GM19438 (cell line): Measurements from ENCODE around the gene PLEKHA7.
A peak's percentile ranks its signal among the peaks of the same experiment; 100 is the strongest.
"Not testable (repeated sequence)": the region's sequence is repeated elsewhere in the genome, so short reads cannot be mapped to it uniquely, and the experiment has no call there.

Experiments used
- ATAC-seq: cut with Tn5 transposase; IDR thresholded peaks from one replicate; pipeline ENCODE4 v1.9.1; 2021; ENCODE audit warnings: low read depth; ENCODE audit not compliant: unreplicated experiment

PLEKHA7 gene, protein sequence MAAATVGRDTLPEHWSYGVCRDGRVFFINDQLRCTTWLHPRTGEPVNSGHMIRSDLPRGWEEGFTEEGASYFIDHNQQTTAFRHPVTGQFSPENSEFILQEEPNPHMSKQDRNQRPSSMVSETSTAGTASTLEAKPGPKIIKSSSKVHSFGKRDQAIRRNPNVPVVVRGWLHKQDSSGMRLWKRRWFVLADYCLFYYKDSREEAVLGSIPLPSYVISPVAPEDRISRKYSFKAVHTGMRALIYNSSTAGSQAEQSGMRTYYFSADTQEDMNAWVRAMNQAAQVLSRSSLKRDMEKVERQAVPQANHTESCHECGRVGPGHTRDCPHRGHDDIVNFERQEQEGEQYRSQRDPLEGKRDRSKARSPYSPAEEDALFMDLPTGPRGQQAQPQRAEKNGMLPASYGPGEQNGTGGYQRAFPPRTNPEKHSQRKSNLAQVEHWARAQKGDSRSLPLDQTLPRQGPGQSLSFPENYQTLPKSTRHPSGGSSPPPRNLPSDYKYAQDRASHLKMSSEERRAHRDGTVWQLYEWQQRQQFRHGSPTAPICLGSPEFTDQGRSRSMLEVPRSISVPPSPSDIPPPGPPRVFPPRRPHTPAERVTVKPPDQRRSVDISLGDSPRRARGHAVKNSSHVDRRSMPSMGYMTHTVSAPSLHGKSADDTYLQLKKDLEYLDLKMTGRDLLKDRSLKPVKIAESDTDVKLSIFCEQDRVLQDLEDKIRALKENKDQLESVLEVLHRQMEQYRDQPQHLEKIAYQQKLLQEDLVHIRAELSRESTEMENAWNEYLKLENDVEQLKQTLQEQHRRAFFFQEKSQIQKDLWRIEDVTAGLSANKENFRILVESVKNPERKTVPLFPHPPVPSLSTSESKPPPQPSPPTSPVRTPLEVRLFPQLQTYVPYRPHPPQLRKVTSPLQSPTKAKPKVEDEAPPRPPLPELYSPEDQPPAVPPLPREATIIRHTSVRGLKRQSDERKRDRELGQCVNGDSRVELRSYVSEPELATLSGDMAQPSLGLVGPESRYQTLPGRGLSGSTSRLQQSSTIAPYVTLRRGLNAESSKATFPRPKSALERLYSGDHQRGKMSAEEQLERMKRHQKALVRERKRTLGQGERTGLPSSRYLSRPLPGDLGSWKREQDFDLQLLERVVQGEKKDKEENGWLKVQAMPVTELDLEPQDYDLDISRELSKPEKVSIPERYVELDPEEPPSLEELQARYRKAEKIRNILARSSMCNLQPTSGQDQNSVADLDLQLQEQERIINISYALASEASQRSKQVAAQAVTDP

DNA sequence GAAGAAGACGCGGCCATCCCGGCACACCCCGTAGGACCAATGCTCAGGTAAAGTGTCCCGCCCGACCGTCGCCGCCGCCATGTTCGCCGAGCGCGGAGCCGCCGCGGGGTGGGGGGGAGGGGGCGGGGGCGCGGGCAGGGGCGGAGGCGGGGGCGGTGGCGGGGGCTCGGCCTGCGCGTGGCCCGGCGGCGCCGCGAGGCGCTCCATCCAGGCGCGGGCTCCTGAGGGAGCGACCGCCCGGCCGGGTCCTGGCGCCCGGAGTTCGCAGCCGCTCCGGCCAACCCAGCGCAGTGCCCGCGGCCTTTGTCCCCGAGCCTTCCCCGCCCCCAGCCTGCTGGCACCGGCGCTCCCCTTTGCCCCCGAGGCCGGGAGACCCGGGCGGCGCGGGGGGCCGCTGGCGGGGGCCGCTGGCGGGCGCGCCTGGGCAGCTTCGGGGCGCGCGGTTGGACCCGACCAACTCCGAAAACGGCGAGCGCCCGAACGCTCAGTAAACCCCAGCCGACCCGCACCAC is at the start of gene PLEKHA7:
TSS of gene PLEKHA7 (minus strand) at position 94 of the 512 bp plus-strand sequence. CDS start at position 81, 13 bp downstream.
- ATAC-seq: no peak

DNA sequence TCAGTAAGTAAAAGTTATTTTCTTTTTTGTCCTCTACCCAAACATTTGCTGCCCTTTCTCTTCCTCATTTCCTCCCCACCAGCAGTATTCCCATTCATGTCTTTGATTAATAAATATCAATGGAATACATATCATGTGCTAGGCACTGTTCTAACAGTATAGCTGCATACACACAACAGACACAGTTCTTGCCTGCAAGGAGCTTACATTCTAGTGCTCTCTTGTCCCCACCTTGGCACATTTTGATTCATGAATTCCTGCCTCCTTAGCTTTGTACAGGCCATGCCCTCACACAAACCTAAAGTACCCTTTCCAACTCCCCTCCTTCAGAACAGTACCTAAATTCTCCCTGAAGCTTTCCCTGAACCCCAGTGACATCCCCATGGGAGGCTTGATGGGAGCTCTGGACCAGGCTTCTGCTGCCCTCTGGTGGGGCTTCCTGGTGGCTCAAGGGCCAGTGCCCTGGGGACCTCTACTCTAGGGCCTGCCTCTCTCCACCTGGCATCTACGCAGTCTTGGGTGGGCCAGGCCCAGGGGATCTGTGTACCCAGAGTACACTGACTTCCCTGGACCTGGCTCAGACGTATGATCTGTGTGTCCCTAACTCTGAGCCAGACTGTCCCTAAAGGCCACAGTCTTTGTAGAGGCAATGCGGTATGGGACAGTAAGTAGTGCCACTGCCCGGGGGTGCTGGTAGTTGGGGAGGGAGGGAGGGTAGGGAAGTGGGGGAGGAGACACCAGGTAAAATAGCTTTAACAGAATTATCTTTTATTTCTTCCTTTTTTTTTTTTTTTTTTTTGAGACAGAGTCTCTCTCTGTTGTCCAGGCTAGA is 49.2 kb upstream of the PLEKHA7 start:
- peak; percentile 74 for ATAC-seq

DNA sequence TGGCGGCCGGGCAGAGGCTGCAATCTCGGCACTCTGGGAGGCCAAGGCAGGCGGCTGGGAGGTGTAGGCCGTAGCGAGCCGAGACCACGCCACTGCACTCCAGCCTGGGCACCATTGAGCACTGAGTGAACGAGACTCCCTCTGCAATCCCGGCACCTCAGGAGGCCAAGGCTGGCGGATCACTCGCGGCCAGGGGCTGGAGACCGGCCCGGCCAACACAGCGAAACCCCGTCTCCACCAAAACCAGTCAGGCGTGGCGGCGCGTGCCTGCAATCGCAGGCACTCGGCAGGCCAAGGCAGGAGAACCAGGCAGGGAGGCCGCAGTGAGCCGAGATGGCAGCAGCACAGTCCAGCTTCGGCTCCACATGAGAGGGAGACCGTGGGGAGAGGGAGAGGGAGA is 36.9 kb upstream of the PLEKHA7 start:
- ATAC-seq: not testable (repeated sequence)

DNA sequence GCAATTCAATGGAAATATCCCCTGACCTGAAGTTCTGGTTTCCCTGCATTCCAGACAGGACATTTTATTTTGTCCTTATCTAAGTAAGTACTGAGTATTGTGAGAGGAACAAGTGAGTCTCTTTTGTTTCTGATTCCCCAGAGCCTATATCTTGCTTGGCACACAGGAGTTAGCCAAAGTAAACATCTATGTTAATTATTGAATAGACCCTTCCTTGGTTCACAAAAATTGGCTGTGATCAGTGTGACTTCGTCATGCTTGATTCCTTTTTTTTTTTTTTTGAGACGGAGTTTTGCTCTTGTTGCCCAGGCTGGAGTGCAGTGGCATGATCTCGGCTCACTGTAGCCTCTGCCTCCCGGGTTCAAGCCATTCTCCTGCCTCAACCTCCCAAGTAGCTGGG is 34.3 kb upstream of the PLEKHA7 start:
- ATAC-seq: not testable (repeated sequence)

DNA sequence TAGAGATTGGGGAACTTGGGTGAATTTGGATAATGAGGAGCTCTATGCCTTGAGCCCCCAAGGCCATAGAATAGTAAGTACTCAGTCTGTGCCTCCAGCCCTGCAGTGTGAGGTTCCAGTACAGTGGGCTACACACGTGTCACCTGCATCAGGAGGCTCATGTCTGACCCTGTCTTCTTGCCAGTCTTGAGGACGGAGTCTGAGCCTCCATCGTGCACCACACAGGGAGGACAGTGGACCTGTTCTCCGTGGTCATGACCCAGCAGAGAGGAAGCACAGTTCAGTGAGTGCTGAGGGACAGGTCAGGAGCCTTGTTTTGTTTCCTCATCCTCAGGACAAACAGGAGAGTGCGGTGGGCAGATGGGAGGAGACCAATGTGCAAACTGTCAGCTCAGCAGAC is 32.5 kb upstream of the PLEKHA7 start:
- no peak for ATAC-seq

DNA sequence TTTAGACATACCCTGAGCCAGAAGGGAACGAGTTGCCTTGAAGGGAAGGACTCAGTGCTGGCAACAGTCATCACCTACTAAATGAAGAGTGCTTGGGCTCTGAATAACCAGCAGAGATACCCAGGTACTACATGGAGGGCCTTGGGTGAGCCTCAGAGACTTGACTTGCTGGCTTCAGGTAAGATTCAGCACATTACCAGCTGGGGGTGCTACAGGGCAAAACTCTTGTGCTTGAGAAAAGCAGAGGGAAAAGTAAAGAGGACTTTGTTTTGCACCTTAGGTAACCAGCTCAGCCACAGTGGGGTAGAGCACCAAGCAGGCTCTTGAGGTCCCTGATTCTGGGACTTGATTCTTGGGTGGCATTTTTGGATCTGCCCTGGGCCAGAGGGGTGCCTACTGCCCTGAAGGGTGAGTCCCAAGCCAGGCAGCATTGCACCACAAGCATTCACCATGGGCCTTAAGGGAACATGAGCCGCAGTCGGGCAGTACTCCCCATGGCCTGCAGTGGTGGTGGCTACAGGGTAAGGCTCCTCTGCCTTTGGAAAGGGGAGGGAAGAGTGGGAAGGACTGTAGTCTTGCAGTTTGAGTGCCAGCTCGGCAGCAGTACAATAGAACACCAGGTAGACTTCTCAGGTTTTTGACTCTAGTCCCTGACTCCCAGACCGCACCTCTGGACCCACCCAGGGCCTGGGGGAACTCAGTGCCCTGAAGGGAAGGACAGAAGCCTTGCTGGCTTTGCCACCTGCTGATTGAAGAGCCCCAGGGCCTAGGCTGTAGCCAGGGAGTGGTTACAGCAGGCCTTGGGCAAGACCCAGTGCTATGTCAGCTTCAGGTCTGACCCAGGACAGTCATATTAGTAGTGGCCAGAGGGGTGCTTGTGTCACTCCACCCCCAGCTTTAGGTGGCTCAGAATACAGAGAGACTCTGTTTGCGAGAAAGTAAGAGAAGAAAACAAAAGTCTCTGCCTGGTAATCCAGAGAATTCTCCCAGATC is 22.7 kb upstream of the PLEKHA7 start:
- ATAC-seq: no peak

DNA sequence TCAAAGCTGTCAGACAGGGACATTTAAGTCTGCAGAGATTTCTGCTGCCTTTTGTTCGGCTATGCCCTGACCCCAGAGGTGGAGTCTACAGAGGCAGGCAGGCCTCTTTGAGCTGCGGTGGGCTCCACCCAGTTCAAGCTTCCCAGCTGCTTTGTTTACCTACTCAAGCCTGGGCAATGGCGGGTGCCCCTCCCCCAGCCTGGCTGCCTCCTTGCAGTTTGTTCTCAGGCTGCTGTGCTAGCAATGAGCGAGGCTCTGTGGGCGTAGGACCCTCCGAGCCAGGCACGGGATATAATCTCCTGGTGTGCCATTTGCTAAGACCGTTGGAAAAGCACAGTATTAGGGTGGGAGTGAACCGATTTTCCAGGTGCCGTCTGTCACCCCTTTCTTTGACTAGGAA is 19.8 kb upstream of the PLEKHA7 start:
- not testable (repeated sequence) for ATAC-seq

DNA sequence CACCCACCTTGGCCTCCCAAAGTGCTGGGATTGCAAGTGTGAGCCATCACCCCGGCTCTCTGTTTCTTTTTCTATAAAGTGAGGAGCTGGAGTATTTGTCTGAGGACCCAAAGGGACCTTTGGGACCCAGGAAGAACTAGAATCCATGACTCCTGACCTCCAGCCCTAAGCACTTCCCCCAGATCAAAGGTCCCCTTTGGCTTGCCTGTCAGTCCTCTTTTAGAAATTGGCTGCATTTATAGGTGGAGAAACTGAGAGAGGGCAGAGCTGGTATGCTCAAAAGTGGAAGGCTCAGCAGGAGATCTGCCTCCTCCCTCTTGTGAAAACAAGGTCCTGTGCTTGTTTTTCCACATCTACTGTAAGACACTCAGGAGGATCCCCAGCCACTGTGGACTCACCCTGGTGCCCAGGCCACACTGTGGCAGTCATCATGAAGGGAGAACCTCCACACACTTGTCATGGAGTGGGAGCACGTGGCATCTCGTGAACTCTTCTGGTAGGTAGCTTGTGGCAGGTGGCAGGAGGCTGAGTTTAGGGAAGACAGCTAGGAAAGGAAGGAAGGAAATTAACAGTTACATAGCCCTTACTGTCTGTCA is 12.4 kb upstream of the PLEKHA7 start:
- no peak for ATAC-seq

DNA sequence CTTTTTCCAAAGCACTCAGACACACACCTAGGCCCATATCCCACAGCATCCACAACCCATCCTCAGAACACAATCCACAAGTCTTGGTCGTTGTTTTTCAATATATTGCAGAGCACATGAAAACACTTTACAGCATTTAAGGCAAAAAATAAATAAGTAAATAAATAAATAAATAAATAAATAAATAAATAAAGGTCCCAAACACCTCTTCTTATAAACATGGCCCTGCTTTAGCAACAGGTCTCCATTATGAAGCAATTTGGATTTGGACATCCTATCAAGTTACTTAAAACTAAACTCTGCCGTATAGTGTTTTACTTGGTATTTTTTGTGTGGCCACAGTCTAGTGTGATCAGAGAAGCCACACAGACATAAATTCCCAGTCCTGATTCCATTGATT is 10.7 kb upstream of the PLEKHA7 start:
- ATAC-seq: no peak

DNA sequence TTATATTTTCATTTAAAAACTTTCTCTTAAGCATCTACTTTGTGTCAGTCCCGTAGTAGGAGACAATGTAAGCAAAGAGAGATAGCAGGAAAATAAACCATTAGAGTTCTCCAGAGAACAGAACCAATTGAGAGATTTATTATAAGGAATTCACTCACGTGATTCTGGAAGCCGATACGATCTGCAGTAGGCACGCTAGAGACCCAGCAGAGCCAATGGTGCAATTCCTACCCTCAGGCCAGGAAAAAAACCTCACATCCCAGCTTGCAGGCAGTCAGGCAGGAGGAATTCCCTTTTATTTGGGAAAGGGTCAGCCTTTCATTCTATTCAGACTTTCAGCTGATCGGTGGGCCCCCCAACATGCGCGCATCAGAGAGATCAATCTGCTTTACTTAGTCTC is 7.3 kb upstream of the PLEKHA7 start:
- ATAC-seq: no peak

DNA sequence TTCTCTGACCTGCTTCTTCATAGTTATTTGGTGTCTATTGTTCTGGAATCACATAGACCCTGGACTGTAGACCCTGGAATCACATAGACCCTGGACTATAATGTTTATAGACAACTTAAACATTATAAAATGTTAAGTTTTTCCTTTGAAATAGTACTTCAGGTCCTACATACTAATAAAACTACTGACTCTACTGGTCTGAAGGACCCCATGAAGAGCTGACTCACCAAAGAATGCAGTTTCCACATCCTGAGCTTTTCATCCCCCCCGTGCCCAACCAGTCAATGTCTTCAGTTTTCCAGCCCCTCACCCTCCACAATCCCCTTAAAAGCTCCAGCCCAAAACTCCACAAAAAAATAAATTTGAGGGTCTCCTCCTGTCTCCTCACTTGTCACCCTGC is 6.6 kb upstream of the PLEKHA7 start:
- ATAC-seq: no peak

DNA sequence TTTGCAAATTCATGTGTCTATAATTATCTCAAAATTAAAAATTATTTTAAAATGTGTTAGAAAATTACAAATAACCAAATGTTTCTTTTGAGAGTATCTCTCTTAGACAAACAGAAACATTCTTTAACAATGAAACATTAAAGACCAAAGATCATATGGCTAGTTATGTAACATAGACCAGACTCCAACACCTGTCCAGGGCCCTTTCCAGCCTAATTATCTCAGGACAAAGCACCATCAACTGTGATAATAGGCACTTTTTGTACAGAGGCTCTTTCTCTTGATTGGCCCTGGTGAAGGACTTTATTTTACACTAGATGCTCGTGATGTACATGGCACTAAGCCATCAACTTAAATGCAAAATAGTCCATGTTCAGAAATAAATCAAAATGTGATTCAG is 5.0 kb upstream of the PLEKHA7 start:
- ATAC-seq: no peak

DNA sequence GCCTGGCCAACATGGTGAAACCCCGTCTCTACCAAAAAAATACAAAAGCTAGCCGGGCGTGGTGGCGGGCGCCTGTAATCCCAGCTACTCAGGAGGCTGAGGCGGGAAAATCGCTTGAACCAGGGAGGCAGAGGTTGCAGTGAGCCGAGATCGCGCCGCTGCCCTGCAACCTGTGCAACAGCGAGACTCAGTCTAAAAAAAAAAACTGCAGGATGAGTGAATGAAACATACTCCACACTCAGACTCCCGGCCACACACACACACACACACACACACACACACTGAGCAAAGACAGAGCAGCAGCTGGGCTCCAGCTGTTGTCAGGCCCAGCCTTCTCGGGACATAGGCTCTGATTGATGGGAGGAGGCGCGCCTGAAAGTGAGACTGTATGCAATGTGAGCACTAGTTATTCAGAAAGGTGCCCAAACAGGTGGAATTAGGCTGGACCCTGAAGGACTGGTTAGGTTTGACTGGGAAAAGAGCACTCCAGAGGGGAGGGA is 1.5 kb upstream of the PLEKHA7 start:
- ATAC-seq: no peak

DNA sequence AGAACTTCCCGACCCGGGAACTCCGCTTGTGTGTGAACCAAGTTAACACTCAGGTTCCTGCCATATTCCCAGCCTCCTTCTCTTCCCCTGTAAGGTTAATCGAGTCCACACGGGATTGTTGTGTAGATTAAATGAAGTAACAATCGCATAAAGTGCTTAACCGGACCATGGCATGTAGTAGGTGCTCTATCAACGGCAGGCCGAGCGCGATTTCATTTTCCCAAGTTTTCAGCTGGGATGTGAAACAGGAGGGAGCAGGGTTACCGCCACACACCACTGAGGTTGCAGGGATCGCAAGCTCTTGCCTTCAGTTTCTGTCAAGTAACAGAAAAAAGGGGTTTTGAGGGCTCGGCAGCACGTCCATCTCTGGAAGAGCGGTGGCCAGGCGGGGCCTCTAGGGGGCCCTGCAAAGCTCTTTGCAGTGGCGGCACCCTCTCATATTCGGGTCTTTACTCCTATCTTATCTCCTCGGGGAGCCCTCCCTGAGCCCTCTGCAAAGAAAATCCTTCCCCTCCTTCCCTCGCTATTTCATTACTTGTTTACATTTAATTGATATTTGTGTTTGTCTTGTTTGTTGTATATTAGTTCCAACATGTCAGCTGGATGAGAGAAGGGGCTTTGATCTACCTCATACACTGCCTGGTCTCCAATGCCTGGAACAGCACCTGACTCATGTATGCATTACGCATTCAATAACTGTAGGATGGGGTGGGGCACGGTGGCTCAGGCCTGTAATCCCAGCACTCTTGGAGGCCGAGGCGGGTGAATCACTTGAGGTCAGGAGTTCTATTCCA is 816 bp upstream of the PLEKHA7 start:
- ATAC-seq: no peak

DNA sequence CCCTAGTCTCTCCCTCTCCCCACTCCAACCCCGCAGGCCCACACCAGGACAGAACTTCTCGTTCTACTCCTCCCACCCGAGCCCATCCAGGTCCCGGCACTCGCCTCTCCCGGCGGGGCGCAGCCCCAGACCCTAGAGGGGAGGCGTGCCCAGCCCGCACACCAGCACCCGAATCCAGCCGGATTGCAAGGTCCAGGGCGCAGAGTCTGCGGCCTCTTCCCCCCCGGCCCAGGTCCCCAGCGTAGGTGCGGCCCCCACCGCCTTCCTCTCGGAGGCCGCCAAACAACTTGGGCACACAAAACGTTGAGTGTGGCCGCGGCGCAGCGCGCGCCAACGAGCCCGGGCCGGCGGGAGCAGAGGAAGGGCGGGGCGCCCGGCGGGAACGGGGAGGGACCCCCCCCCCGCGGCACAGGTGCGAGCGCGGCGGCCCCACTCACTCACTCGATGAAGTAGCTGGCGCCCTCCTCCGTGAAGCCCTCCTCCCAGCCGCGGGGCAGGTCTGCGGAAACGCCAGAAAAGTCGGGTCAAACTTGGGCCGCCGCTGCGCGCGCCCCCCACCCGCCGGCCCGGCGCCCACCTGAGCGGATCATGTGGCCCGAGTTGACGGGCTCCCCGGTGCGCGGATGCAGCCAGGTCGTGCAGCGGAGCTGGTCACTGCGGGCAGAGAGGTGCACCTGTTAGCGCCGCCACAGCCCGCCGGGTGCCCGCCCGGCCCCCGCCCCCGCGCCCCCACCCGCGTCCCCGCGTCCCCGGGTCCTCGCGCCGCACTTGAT is 480 bp downstream of the PLEKHA7 start:
- ATAC-seq: no peak

DNA sequence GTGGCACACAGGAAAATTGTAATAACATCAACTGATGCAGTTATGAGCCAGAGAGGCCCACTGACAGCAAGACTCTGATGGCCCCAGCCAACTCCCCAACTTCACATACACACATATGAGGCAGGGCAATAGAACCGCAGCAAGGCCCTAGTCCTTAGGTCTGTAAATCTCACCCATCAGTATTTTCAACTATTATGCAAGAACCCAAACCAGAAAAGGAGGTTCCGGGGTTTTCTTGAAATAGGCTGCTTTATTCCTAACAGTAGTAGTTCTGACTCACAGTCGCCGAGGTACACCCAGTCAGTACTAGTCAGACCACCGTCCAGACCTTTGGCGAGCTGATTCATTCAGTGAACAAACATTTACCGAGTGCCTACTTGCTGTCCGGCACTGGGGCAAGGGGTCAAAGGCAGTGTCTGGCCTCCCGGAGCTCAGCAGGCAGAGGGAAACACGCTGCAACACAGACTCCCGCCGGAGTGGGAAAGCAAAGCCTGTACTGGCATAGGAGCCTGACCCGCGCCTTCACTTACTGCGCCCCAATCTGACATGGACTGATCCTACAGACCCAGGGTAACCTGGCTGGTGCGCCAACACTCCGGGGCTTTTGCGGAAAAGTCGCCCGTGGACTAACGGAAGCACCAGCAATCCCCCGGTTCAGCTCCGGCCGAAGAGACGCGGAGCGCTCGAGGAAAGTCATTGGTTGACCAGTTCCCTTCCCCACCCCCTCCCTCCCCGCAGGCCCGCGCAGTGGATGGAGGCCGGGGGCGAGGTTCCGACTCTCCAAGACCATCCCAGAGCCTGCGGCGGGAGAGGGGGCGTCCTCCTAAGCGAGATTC is 1.3 kb downstream of the PLEKHA7 start:
- no peak for ATAC-seq
